ENCODE results near the gene DGKD. TPM values are rescaled to one million over a fixed set of nuclear protein-coding genes. Genes with fewer than 3 reads are reported as not detected.

The DGKD gene
- total and polyA plus RNA-seq, 2 donors (not counting 1 experiment from before 2014, with no cell fraction given), result 224 to 396 TPM

- peaks cover 90% of the 10 kb centered on the region for H3K4me1 Mint-ChIP-seq
- Histone ChIP-seq H3K79me2 (ENCODE audit: control insufficient read depth, insufficient read depth, low read length) (peaks cover 100% of the 10 kb centered on the region), H3K27ac (ENCODE audit: low read length in 2 of 2) (peak overlapping the region in 1 of 2 donors; percentile 92), H3K4me2 (replicated peaks; ENCODE audit: low read depth, low read length, poor library complexity, severe bottlenecking) (no peak overlapping the region), H4K20me1 (ENCODE audit: control insufficient read depth, insufficient read depth, low read length, poor library complexity, severe bottlenecking) (peaks cover 50% of the 10 kb centered on the region), H2AFZ (ENCODE audit: insufficient read depth, low read depth, low read length, poor library complexity, severe bottlenecking) (no peak overlapping the region), H3K36me3 (replicated peaks in 1 of 2; ENCODE audit: control extremely low read depth in 1 of 2, control insufficient read depth in 1 of 2, extremely low read depth in 1 of 2, insufficient read depth in 2 of 2, low read length in 1 of 2) (peaks cover 2 to 54% of the 10 kb centered on the region in 2 experiments), H3K4me1 (ENCODE audit: control insufficient read depth in 2 of 2, insufficient read depth in 2 of 2, low read length in 2 of 2) (peaks cover 52 to 63% of the 10 kb centered on the region in 2 donors), H3K9ac (ENCODE audit: low read length) (no peak overlapping the region), H3K27me3 (replicated peaks in 1 of 4; ENCODE audit: control extremely low read depth in 1 of 4, control insufficient read depth in 3 of 4, insufficient read depth in 4 of 4, low read length in 3 of 4) (no peaks in the 10 kb centered on the region), H3K4me3 (ENCODE audit: control extremely low read depth in 1 of 5, extremely low read depth in 1 of 5, insufficient read depth in 1 of 5, low read depth in 2 of 5, low read length in 4 of 5) (no peak overlapping the region), H3K9me3 (ENCODE audit: control extremely low read depth in 1 of 3, control insufficient read depth in 2 of 3, insufficient read depth in 1 of 3, low read length in 2 of 3) (no peaks in the 10 kb centered on the region)
- H3K9me3 Mint-ChIP-seq (ENCODE audit: insufficient read depth), result no peaks in the 10 kb centered on the region
- ChIA-PET CTCF (interaction anchor here (0.8 to 15.7 kb wide), 2 partner anchors 19 to 21 kb away, joined by 5 to 218 read pairs; no protein-coding TSS in a partner anchor), POLR2A (no interaction called here)
- intact Hi-C loops (cut with micrococcal nuclease), result no loop called here
- DNase-seq (no peak), ATAC-seq (ENCODE audit: low read depth) (no peak)
- H3K27ac Mint-ChIP-seq, result peak overlapping the region; percentile 97
- 98% methylated on average over 16 of the region's 16 CpGs for WGBS (ENCODE audit: insufficient coverage)
- H3K4me3 Mint-ChIP-seq, result no peak overlapping the region
- no peak for TF ChIP-seq EZH2 (IDR thresholded peaks at IDR 0.05; ENCODE audit: borderline replicate concordance, insufficient read depth, low read depth, low read length, poor library complexity, severe bottlenecking)
- TF ChIP-seq, protein P1, sequence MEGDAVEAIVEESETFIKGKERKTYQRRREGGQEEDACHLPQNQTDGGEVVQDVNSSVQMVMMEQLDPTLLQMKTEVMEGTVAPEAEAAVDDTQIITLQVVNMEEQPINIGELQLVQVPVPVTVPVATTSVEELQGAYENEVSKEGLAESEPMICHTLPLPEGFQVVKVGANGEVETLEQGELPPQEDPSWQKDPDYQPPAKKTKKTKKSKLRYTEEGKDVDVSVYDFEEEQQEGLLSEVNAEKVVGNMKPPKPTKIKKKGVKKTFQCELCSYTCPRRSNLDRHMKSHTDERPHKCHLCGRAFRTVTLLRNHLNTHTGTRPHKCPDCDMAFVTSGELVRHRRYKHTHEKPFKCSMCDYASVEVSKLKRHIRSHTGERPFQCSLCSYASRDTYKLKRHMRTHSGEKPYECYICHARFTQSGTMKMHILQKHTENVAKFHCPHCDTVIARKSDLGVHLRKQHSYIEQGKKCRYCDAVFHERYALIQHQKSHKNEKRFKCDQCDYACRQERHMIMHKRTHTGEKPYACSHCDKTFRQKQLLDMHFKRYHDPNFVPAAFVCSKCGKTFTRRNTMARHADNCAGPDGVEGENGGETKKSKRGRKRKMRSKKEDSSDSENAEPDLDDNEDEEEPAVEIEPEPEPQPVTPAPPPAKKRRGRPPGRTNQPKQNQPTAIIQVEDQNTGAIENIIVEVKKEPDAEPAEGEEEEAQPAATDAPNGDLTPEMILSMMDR (IDR thresholded peaks at IDR 0.05), result no peak
- no peaks in the 10 kb centered on the region for H3K27me3 Mint-ChIP-seq
Measured at GRCh38 chr2:233424154-233424951, 70.1 kb downstream of the DGKD start.
